Measurements from ENCODE around the gene TMEM106C. TPM values are rescaled to one million over a fixed set of nuclear protein-coding genes. Genes with fewer than 3 reads are reported as not detected.

The TMEM106C gene
- total and polyA plus RNA-seq, 9 of the 15 experiments (the other 6 are each of a cell fraction or from before 2014, with no cell fraction given) = 37.6 to 183 (median 57.2) TPM

- TF ChIP-seq, protein P1, sequence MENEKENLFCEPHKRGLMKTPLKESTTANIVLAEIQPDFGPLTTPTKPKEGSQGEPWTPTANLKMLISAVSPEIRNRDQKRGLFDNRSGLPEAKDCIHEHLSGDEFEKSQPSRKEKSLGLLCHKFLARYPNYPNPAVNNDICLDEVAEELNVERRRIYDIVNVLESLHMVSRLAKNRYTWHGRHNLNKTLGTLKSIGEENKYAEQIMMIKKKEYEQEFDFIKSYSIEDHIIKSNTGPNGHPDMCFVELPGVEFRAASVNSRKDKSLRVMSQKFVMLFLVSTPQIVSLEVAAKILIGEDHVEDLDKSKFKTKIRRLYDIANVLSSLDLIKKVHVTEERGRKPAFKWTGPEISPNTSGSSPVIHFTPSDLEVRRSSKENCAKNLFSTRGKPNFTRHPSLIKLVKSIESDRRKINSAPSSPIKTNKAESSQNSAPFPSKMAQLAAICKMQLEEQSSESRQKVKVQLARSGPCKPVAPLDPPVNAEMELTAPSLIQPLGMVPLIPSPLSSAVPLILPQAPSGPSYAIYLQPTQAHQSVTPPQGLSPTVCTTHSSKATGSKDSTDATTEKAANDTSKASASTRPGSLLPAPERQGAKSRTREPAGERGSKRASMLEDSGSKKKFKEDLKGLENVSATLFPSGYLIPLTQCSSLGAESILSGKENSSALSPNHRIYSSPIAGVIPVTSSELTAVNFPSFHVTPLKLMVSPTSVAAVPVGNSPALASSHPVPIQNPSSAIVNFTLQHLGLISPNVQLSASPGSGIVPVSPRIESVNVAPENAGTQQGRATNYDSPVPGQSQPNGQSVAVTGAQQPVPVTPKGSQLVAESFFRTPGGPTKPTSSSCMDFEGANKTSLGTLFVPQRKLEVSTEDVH (IDR thresholded peaks at IDR 0.05; ENCODE audit: low read depth, partially characterized antibody) = no peak
- no peak for TF ChIP-seq ZBTB7A (IDR thresholded peaks at IDR 0.05; ENCODE audit: borderline replicate concordance, control insufficient read depth, low read depth, low read length)
- TF ChIP-seq, protein P2, sequence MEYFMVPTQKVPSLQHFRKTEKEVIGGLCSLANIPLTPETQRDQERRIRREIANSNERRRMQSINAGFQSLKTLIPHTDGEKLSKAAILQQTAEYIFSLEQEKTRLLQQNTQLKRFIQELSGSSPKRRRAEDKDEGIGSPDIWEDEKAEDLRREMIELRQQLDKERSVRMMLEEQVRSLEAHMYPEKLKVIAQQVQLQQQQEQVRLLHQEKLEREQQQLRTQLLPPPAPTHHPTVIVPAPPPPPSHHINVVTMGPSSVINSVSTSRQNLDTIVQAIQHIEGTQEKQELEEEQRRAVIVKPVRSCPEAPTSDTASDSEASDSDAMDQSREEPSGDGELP (CRISPR knock-in tag; IDR thresholded peaks at IDR 0.05; ENCODE audit: borderline replicate concordance) = no peak
Measured at GRCh38 chr12:47982770-47983169, 19.4 kb downstream of the TMEM106C start (continued).

DNA sequence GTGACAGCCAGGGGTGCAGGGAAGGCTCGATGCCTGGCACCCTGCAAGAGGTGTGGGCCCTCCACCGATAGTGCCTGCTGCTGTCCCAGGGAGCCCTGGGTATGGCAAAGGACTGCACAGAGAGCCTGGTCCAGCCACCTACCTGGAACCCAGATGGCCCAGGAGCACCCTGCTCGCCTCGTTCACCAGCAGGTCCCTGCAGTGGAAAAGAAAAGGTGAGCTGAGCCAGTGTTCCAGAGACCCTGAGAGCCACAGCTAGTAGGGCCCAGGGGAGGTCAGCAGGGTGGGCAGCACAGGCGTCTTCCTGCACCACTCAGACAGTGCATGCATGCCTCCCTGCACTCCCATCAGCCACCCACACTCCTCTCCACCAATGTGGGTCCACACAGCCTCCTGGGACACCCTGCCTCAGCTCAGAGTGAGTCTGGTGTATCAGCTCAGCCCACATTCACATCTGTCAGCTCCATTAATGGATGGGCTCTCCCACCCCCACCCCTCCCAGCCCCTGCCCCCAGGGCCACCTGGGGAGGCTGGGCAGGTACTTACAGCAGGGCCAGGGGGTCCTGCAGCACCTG, 20.2 kb downstream of the TMEM106C start:
- H3K27me3 ChIP-seq (ENCODE audit: control insufficient read depth in 2 of 2, insufficient read depth in 2 of 2, low read length in 2 of 2) = peaks cover 36 to 94% of the 10 kb centered on the region in 2 experiments; a peak in 4 of 5 replicates
- intact Hi-C loops (cut with micrococcal nuclease) = no loop called here
- TF ChIP-seq ZBTB43 (CRISPR knock-in tag; IDR thresholded peaks at IDR 0.05) (no peak), SP2 (IDR thresholded peaks at IDR 0.05; ENCODE audit: extremely low read depth, low read depth, low read length, poor library complexity, severe bottlenecking) (no peak), PRMT5 (CRISPR knock-in tag; IDR thresholded peaks at IDR 0.05) (no peak), IRF1 (CRISPR knock-in tag; IDR thresholded peaks at IDR 0.05; ENCODE audit: borderline replicate concordance) (no peak), FOXA3 (CRISPR knock-in tag; conservative IDR thresholded peaks at IDR 0.05 in 1 of 2, IDR thresholded peaks at IDR 0.05 in 1 of 2) (no peak), ESRRB (CRISPR knock-in tag; IDR thresholded peaks at IDR 0.05; ENCODE audit: borderline replicate concordance) (no peak), ADNP (tag; IDR thresholded peaks at IDR 0.05) (no peak)
- TF ChIP-seq, protein P3, sequence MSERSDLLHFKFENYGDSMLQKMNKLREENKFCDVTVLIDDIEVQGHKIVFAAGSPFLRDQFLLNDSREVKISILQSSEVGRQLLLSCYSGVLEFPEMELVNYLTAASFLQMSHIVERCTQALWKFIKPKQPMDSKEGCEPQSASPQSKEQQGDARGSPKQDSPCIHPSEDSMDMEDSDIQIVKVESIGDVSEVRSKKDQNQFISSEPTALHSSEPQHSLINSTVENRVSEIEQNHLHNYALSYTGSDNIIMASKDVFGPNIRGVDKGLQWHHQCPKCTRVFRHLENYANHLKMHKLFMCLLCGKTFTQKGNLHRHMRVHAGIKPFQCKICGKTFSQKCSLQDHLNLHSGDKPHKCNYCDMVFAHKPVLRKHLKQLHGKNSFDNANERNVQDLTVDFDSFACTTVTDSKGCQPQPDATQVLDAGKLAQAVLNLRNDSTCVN (CRISPR knock-in tag; IDR thresholded peaks at IDR 0.05) = no peak

More for the DNA sequence above, 20.2 kb downstream of the TMEM106C start:
- Histone ChIP-seq H2AFZ (ENCODE audit: low read depth, low read length) (no peak overlapping the region), H3K9me3 (replicated peaks; ENCODE audit: control insufficient read depth, insufficient read depth, low read depth, low read length) (no peaks in the 10 kb centered on the region), H3K9me1 (ENCODE audit: control insufficient read depth, insufficient read depth, low read length) (peaks cover 3% of the 10 kb centered on the region), H3K4me1 (replicated peaks in 1 of 2; ENCODE audit: control insufficient read depth in 2 of 2, insufficient read depth in 2 of 2, low read length in 2 of 2) (peaks cover 0 to 16% of the 10 kb centered on the region in 2 experiments; a peak in 2 of 5 replicates), H4K20me1 (replicated peaks; ENCODE audit: control insufficient read depth, insufficient read depth, low read length) (peaks cover 6% of the 10 kb centered on the region; the same call in 1 of the 2 replicates), H3K4me2 (ENCODE audit: insufficient read depth, low read length) (no peak overlapping the region), H3K36me3 (ENCODE audit: control insufficient read depth, insufficient read depth, low read length) (no peaks in the 10 kb centered on the region), H3K9ac (ENCODE audit: insufficient read depth in 1 of 2, low read depth in 2 of 2, low read length in 2 of 2) (0 out of 4 replicates have a peak overlapping the region, but pooled peaks of 1 of the 2 experiments have one; percentile 19), H3K79me2 (ENCODE audit: control insufficient read depth, insufficient read depth, low read length) (no peaks in the 10 kb centered on the region), H3K4me3 (no peak overlapping the region), H3K27ac (ENCODE audit: extremely low read depth, low read depth, low read length) (no peak overlapping the region)
- 2% methylated on average over 4 of the region's 5 CpGs for WGBS (ENCODE audit: insufficient coverage, low coverage, missing lambda C conversion rate)
- BruUV-seq (replicated peaks) = no TSS peak
- DNase-seq (ENCODE audit: extremely low read depth in 1 of 4, low spot score in 3 of 4) (no peak), ATAC-seq (peak; percentile 11; the same call in 1 of the 3 replicates), FAIRE-seq (no peak)
- POLR2A ChIA-PET = no interaction called here
- CTCF ChIA-PET (ENCODE audit: low intra/inter-chr PET ratio) = interaction anchor here (0.6 kb wide), 1 partner anchor 974 kb away, joined by 3 read pairs; the partner anchor contains the start of gene ARF3
- in situ Hi-C loops (cut with MboI) = no loop called here
